ENCODE data around the gene MAGI3.
"Not testable (repeated sequence)": the region's sequence is repeated elsewhere in the genome, so short reads cannot be mapped to it uniquely, and the experiment has no call there.

The MAGI3 gene

DNA sequence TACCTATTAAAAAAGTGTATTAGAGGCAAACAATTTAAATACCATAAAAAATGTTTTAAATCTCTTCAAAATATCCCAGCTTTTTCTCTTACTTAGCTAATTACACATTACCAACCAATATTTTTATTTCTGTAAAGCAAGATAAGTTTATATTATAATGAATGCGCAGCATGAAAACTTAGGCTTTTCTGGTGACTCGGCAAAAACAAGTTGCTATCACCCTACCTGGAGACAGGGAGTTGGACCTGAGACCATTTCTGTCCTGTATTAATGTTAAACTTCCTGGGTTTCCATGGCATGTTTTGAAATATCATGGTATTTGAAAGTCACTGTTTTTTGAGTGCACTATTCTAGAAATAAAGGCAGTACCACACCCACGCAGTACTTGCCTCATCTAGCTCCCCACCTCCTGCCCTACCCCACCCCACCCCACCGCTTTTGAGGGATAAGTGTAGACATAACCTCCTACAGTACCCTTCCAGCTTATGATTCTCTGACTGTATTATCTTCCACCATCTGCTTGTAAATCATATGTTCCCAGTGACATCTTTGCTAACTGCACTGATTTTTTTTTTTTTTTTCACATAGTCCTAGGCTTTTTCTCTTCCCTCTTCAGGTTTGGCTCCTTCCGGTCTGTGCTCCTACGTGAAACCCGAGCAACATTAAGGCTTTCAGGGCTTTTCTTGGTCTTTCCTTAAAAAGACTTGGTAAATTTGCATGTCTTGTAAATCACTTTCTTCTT lies 291.5 kb downstream of the MAGI3 start:
- no peak for DNase-seq (ENCODE audit: low read depth in 2 of 3, low spot score in 2 of 3)

DNA sequence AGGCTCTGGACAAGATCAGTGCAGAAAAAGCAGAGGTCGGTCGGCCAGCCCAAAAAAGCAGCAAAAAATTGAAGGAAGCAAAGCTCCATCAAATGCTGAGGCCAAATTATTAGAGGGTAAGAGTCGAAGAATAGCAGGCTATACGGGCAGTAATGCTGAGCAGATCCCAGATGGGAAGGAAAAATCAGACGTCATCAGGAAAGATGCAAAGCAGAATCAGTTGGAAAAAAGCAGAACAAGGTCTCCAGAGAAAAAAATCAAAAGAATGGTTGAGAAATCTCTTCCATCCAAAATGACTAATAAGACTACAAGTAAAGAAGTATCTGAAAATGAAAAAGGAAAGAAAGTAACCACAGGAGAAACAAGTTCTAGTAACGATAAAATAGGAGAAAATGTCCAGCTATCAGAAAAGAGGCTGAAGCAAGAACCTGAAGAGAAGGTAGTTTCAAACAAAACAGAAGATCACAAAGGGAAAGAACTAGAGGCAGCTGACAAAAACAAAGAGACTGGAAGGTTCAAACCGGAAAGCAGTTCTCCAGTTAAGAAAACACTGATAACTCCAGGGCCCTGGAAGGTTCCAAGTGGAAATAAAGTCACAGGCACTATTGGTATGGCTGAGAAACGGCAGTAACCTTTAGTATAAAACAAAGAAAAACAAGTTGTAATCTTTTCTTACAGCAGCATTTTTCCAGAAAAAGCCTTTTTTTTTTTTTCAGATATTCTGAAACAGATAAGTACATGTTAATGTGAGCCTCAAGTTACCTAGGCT lies 293.3 kb downstream of the MAGI3 start:
- no peak for DNase-seq (ENCODE audit: low read depth in 2 of 3, low spot score in 2 of 3)

DNA sequence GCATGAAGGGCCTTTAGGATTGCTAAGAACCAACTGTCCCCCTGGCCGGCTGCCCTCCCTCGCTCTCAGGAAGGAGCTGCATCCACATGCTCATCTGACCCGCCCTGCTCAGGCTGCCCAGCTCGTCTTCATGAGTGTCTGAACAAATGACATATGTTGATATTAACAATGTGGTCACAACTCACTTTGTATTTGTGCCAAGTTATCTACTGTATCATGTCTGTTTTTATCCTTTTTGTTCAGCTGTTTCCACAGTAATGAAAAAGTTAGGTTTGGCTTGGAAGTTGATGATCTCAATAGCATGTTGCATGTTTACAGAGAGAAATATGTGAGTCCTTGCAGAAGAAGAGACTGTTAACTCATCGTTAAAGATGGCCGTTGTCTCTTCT lies 293.8 kb downstream of the MAGI3 start:
- DNase-seq (ENCODE audit: low read depth in 2 of 3, low spot score in 2 of 3) = no peak

DNA sequence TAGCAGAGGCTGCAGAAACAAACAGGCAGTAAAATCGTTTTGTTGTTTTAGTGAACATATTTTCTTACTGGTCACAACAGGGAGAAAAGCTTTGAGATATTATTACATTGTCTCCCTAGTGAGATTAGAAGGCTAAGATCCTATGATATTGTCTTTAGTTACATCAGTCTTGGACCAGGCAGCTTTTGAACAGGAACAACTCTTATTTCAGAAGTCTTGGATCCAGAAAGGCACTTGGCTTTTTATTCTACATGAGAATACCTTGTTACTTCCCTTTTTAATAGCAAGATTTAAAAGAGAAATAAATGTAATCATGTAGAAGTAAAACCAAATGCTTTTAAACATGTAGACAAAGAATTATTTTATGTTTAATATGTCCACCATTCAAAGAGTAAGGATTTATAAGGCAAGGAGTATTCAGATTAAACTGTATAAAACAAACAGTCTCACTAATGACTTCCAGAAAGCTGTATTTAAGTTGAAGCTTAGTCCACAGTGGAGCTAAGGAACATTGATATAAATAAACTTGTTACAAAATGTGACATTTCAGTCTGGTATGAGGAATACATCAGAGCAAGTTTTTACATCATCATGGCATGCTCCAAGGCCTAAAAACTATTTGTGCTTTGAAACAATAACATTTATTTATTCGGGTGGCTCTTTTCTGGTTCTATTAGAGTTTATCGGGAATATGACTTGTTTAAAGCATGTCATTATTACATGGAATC lies 296.7 kb downstream of the MAGI3 start:
- DNase-seq (ENCODE audit: low read depth in 2 of 3, low spot score in 2 of 3) = no peak

DNA sequence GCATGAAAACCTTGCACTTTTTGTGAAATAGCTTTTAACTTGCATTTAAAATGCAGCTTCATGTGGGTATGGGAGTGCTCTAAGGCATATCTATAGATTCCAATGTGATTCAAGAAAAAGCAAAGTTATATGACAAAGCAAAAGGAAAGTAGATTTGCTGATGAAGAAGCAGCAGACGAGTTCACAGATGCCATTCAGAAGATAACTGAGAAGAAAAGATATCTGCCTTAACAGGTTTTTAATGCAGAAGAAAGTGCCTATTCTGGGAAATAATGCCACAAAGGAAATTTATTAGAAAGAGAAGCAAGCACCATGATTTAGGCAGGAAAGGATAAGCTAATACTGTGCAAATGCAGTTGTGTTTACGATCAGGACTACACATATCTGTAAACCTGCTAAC lies 300.9 kb downstream of the MAGI3 start:
- no peak for DNase-seq (ENCODE audit: low read depth in 2 of 3, low spot score in 2 of 3)

DNA sequence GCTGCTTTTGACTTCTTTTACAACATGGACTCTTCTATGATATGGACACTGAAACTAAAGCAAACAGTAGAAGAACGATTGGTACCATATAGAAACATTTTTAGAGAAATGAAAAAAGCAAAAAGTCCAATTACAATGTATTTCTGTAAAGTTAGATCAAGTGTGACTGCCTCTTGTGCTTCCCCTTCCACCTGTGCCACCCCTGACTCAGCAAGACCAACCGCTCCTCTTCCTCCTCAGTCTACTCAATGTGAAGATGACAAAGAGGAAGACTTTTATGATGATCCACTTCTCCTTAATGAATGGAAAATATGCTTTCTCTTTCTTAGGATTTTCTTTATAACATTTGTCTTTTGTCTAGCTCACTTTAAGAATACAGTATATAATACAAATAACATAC lies 302.0 kb downstream of the MAGI3 start:
- no peak for DNase-seq (ENCODE audit: low read depth in 2 of 3, low spot score in 2 of 3)

DNA sequence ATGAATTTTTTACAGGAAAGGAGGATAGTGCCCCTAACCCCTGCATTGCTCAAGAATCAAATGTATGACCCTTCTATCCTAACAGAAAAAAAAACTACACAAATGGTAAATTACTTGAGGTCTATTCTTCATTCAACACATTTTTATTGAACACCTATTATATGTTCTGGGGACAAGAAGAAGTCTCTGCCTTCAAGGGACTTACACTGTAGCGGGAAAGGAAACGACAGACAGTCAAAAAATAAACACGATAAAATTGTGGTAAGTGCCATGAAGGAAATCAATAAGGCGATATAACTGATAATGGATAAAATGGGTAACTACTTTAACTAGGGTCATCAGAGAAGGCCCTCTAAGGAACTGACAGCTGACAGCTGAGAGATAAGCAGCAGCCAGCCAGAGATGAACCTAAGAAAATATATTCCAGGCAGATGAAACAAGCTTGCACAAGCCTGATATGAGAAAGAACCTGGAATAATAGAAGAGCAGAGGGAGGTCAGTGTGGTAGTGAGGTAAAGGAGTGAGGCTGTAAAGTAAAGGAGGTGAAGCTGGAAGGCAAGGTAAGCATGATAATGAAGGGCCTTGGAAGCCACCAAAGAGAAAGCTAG lies 302.6 kb downstream of the MAGI3 start:
- DNase-seq (ENCODE audit: low read depth in 2 of 3, low spot score in 2 of 3) = no peak

DNA sequence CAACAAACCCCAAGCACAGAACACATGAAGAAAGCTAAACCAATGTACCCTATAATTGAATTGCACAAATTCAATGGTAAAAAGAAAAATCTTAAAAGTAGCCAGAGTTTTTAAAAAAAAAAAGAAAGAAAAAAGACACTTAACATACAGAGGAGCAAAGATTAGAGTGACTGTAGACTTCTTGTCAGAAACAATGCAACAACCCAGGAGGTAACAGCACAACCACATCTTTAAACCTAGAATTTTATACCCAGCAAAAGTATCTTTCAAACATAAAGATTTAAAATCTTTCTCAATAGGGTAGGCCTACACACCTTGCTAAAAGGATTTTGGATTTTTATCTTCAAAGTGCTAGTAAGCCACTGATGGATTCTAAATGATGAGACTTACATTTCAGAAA lies 304.6 kb downstream of the MAGI3 start:
- no peak for DNase-seq (ENCODE audit: low read depth in 2 of 3, low spot score in 2 of 3)

DNA sequence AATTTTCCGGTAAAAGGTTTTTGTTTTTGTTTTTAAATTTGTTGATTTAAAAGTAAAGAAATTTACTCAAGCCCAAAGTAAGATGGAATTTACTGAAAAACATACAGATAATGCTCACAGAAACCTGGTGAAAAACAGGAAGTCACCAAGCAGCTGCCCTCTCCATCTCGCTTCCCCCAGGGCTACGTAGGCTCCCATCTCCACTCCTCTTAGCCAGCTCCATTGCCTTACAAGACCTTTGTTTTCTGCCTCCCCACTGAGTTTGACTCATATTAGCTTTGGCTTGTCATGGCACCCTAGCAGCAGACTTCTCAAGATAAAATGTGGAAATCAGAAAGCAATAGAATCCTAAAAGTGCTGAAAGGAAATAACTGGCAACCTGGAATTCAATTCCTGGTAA lies 311.1 kb downstream of the MAGI3 start:
- no peak for DNase-seq (ENCODE audit: low read depth in 2 of 3, low spot score in 2 of 3)

DNA sequence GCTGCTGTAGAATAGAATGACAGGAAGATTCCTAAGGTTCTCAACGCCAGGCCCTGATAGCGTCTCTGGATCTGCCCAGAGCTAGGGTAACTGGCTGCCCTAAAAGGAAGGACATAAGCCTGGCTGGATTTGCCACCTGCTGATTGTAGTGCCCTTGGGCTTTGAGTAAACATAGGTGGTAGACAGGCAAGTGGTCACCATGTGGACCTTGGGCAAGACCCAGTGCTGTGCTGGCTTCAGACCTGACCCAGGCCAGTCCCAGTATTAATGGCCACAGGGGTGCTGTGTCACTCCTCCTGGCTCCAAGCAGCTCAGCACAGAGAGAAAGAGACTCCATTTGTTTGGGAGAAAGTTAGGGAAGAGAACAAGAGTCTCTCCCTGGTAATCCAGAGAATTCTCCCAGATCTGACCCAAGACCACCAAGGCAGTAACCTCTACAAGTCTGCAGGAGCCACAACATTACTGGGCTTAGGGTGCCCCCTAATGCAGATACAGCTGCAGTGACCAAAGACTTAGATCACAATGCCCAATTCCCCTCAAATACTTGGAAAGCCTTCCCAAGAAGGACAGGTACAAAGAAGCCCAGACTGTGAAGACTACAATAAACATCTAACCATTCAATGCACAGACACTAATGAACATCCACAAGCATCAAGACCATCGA lies 324.4 kb downstream of the MAGI3 start:
- DNase-seq (ENCODE audit: low read depth in 2 of 3, low spot score in 2 of 3) = no peak

DNA sequence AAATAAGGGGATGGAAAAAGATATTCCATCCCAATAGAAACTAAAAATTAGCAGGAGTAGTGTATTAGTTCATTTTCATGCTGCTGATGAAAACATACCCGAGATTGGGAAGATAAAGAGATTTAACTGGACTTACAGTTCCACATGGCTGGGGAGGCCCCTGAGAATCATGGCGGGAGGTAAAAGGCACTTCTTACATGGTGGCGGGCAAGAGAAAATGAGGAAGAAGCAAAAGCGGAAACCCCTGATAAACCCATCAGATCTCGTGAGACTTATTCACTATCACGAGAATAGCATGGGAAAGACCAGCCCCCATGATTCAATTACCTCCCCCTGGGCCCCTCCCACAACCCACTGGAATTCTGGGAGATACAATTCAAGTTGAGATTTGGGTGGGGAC lies 327.2 kb downstream of the MAGI3 start:
- not testable (repeated sequence) for DNase-seq (ENCODE audit: low read depth in 2 of 3, low spot score in 2 of 3)

DNA sequence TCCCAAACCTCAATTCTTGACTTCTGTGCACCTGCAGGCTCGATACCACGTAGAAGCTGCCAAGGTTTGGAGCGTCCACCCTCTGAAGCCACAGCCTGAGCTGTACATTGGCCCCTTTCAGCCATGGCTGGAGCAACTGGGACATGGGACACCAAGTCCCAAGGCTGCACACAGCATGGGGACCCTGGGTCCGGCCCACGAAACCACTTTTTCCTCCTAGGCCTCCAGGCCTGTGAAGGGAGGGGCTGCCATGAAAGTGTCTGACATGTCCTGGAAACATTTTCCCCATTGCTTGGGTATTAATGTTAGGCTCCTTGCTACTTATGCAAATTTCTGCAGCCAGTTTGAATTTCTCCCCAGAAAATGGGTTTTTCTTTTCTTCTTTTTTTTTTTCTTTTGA lies 328.3 kb downstream of the MAGI3 start:
- not testable (repeated sequence) for DNase-seq (ENCODE audit: low read depth in 2 of 3, low spot score in 2 of 3)

DNA sequence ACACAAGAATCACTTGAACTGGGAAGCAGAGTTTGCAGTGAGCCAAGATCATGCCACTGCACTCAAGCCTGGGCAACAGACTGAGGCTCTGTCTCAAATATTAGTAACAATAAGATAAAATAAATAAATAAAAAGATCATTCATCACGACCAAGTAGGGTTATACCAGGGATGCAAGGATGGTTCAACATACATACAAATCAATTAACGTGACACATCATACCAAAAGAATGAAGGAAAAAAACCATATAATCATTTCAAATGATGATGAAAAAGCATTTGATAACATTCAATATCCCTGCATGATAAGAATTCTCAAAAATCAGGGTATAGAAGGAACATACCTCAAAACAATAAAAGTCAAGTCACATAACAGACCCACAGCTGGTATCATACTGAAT lies 330.7 kb downstream of the MAGI3 start:
- no peak for DNase-seq (ENCODE audit: low read depth in 2 of 3, low spot score in 2 of 3)

DNA sequence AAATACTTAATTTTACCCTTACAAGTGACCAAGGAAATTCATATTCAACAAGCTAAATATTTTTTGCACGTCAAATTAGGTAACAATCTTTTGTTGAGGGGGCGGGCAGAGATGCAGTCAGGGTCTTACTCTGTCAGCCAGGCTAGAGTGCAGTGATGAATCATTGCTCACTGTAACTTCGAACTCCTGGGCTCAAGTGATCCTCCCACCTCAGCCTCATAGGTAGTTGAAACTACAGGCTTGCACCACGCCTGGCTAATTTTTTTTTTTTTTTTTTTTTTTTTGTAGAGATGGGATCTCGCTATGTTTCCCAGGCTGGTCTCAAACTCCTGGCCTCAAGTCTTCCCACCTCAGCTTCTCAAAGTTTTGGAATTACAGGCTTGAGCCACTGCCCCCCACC lies 342.5 kb downstream of the MAGI3 start:
- DNase-seq (ENCODE audit: low read depth in 2 of 3, low spot score in 2 of 3) = no peak

DNA sequence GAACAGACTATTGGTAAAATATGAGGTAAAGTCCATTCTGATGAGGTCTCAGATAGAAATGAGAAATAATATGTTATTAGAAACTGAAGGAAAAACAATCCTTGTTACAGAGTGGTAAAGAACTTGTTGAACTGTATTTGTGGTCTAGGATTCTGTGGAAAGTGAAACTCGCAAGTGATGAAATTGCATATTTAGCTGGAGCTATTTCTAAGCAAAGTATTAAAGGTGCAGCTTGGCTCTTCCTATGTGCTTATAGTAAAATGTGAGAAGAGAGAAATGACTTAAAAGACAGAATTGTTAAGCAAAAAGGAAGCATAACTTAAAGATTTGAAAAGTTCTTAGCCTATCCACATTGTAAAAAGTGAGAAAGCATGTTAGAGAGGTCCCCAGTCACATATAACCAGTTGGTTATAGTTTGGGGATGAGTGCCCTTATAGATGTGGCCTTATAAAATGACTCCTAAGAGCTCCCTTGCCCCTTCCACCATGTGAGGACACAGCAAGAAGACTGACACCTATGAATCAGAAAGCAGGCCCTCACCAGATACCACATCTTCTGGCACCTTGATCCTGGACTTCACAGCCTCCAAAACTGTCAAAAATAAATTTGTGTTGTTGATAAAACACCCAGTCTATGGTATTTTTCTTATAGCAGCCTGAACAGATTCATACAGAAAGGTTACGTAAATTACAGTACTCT lies 344.2 kb downstream of the MAGI3 start:
- DNase-seq (ENCODE audit: low read depth in 2 of 3, low spot score in 2 of 3) = no peak
